Measurements from ENCODE around the gene NAALADL1.

NAALADL1 gene

GRCh38 chr11:65058419-65059054, at the start of gene NAALADL1:
Gene NAALADL1 (minus strand): TSS chr11:65058553. CDS start chr11:65058521, 32 bp downstream.
- no peak for DNase-seq

DNA sequence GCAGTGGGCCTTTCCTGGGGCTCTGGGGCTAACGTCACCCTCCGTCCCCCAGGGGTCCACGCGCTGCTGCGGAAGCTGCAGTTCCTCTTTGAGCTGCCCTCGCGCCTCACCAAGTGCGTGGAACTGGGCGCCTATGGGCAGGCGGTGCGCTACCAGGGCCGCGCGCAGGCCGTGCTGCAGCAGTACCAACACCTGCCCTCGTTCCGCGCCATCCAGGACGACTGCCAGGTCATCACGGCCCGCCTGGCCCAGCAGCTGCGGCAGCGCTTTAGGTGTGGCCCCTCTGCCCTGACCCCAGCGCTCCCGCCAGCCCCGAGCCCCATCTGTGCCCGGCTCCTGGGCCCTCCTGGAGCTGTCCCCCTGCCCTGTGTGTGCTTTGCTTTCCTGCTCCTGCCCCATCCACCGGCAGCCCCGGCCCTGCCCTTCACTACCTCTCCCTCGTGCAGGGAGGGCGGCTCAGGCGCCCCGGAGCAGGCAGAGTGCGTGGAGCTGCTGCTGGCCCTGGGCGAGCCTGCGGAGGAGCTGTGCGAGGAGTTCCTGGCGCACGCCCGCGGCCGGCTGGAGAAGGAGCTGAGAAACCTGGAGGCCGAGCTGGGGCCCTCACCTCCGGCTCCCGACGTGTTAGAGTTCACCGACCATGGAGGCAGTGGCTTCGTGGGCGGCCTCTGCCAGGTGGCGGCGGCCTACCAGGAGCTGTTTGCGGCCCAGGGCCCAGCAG, 49.6 kb upstream of the NAALADL1 start:
- DNase-seq = no peak

DNA sequence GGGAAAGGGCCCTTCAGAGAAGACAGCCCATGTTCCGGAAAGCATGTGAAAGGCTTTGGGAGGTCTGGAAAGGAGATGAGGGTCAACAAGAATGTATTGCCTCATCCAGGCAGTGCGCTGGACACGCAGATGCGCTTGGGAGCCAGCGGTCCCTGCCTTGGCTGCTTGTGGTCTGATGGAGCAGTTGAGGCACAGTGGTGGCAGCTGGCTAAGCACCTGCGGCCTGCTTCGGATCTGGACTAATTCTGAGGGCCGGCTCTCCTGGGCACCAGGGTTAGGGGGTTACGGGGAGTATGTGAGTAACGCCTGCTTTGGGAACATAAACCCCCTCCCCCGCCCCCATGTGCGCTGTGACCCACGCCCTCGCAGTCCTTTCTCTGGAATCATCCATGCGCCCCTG, 48.7 kb upstream of the NAALADL1 start:
- DNase-seq = no peak

DNA sequence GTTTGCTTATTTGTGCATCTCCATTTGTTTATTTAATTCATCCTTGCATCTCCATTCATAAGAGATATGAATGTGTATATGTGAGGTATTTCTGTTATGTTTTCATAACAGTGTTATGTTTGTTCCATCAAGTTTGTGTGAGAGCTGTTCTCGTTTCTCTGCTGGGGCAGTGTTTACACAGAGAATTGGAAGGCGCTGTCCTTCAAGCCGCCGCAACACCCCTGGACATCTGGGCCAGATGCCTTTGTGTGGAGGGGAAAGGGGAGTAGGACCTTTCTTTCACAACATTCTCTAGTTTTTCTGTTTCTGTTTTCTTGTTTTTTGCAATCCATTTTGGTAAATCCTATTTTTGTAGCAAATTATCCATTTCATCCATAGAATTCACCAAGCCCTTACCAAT, 46.3 kb upstream of the NAALADL1 start:
- DNase-seq = no peak

GRCh38 chr11:65103476-65103875, 45.1 kb upstream of the NAALADL1 start:
- no peak for DNase-seq

DNA sequence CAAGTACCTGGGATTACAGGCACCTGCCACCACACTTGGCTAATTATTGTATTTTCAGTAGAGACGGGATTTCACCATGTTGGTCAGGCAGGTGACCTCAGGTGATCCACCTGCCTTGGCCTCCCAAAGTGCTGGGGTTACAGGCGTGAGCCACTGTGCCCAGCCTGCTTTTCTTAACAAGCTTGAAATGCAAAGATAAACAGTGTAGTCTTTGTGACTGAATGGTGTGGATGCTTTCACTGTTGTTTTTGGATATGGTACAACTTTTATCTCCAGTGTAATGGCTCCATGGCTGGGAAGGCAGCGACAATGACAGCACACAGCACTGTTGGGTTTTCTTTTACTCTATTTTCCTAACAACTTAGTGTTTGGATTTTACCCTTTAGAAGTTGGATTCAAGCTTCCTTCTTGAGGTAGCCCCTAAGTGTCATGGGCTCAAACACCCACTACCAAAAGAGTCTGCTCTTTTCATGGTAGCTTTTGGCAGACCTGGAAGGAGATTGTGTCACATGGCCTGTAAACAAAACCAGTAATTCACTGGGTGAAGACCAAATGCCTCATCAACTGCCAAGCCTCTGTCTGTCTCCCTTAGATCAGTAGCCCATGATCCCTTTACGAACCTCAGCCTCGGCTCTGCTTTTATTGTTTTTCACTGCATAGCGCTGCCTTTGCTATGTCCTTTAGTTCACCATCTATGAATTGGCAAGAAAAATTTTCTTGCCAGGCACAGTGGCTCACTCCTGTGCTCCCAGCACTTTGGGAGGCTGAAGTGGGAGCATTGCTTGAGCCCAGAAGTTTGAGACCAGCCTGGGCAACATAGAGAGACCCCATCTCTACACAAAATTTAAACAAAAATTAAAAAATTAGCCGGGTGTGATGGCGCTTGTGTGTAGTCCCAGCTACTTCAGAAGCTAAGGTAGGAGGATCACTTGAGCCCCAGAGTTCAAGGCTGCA, 44.1 kb upstream of the NAALADL1 start:
- DNase-seq = no peak

GRCh38 chr11:65100674-65101350, 42.5 kb upstream of the NAALADL1 start:
- DNase-seq = no peak

- no peak for DNase-seq
Observed at GRCh38 chr11:65096926-65097325, 38.6 kb upstream of the NAALADL1 start.

- peak; percentile 82 for DNase-seq
Observed at GRCh38 chr11:65095974-65096806, 37.8 kb upstream of the NAALADL1 start, which contains the start of gene VPS51. Gene VPS51 (plus strand): TSS chr11:65096214. CDS start chr11:65096251, 37 bp downstream.

DNA sequence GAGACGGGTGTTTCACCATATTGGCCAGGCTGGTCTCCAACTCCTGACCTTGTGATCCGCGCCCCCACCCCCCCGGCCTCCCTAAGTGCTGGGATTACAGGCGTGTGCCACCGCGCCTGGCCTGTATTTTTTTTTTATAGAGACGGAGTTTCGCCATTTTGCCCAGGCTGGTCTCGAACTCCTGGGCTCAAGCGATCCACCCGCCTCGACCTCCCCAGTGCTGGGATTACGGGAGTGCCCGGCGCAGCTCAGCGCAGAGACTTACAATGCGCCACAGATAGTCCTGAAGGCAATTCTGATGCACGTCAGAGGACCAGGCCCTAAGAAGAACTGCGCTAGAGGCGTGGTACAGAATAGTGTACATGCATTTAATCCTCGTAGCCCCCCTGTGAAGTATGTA, 37.1 kb upstream of the NAALADL1 start:
- no peak for DNase-seq

DNA sequence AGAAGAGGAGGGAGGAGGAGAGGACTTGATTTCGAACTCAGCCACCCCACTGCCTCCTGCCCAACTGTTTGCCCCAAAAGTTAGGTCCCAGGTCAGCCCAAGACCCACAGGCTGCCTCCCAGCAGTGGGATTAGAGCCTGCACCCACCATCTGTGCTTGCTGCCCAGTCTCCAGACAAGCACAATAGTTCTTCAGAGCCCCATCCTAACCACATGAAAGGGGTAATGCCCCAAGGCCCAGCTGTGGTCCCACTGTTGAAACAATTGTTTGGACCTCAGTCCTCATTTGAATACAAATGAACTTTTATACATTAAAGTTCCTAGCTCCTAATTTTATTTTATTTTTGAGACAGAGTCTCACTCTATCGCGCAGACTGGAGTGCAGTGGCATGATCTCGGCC, 32.3 kb upstream of the NAALADL1 start:
- no peak for DNase-seq

DNA sequence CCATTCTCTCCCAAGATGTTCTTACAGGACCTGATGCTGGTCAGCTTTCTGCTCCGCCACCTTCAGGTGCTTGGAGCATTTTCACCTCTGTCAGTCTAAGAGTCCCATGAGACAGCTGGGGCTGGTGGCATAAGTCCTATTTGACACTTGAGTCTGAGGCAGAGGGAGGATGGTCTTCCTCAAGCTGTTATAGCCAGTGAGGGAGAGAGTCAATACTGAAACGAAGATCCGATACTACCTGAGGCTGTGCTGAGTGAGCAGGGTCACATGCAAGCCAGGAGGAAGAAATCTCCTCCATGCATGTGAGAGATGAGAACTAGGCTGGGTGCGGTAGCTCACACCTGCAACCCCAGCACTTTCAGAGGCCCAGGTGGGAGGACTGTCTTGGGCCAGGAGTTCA, 31.3 kb upstream of the NAALADL1 start:
- no peak for DNase-seq

DNA sequence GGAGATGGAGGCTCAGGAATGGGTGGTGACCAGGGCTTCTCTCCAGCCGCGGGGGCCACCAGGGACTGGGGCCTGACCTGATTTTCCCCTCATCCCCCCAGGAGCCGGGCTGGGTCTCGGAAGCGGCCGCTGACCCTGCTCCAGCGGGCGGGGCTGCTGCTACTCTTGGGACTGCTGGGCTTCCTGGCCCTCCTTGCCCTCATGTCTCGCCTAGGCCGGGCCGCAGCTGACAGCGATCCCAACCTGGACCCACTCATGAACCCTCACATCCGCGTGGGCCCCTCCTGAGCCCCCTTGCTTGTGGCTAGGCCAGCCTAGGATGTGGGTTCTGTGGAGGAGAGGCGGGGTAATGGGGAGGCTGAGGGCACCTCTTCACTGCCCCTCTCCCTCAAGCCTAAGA, 29.5 kb upstream of the NAALADL1 start:
- no peak for DNase-seq

DNA sequence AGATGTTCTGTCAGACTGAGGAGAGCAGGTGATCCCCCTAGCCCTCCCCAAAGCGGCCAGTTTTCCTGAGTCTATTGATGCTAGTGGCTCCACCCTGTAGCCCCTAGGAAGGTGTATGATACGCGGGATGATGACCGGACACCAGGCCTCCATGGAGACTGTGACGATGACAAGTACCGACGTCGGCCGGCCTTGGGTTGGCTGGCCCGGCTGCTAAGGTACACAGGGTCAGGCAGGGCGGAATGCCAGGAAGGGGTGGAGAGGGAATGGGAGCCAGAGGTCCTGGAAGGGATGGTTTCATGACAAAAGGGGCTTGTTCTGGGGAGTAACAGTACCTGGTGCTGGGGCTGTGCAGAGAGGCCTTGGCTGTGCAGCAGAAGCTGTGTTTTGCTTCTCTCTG, 28.9 kb upstream of the NAALADL1 start:
- DNase-seq = no peak

DNA sequence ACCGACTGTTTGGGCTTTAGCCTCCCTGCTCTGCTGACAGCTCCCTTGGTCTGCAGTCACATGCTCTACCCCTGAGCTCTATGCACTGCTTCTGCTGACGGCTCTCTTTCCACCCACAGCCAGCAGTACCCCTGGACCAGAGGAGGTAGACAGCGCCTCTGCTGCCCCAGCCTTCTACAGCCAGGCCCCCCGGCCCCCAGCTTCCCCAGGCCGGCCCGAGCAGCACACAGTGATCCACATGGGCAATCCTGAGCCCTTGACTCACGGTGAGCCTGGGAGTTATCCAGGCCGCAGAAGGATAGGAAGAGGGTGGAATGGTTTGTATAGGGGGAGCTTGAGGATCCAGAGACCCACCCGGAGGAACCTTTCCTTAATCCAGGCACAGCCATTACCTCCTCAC, 28.5 kb upstream of the NAALADL1 start:
- no peak for DNase-seq

- no peak for DNase-seq
Observed at GRCh38 chr11:65085446-65085845, 27.1 kb upstream of the NAALADL1 start.

GRCh38 chr11:65084598-65085375, 26.4 kb upstream of the NAALADL1 start:
- no peak for DNase-seq

DNA sequence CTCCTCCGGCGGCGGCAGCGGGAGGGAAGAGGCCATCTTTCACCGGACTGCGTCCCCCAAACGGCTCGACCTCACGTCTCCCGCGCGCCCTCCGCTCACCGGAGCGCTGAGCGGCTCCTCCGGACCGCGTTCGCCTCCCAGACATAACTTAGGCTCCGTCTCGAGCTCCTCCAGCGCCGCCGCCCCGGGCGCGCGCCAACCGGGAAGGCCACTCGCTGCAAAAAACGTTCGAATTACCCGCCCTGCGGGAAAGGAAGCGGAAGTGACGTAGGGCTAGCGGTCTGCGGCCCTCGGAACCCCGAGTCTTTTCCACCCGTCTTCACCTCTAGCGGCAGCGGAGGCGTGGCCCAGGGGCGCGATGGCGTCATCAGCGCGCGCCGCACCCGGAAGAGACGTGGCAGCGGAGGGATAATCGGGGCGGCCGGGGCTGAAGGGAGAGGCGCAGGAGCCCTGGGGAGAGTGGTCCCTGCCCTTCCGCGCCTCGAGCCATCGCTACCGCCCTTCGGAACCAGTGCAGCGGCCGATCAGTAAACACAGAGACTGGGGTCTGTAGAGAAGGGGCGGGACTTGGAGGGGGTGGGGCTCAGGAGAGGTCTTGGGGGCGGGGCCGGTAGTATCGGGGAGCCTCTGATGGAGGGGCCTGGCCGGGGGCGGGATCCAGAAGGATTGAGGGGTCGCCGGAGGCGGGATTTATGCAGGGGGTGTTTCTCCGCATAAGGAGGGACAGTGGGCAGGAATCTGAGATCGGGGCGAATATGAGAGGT, 25.7 kb upstream of the NAALADL1 start, which contains the start of the genes CDCA5 and ZFPL1:
CDCA5 (minus strand) TSS at position 207 of the 764 bp plus-strand sequence; CDS start at position 145, 62 bp downstream.
ZFPL1 (plus strand) TSS at position 389 of the 764 bp plus-strand sequence. CDS start 477 bp downstream, outside the sequence.
- peak; percentile 92 for DNase-seq

- DNase-seq = no peak
Observed at GRCh38 chr11:65083134-65083833, 24.9 kb upstream of the NAALADL1 start.

All from stimulated activated naive CD4-positive, alpha-beta T cell treated with Interleukin-2 at 50 U/mL for 16 hours (primary cell).